Stimulated activated CD8-positive, alpha-beta memory T cell treated with anti-CD3 and anti-CD28 coated beads, Interleukin-4, amount 100 ng/mL, for 4 hours (primary cell): ENCODE data around the gene TFE3.
A peak's percentile ranks its signal among the peaks of the same experiment; 100 is the strongest.
"Not testable (repeated sequence)": the region's sequence is repeated elsewhere in the genome, so short reads cannot be mapped to it uniquely, and the experiment has no call there.

ENCODE experiments used
- DNase-seq, 2 donors: peaks; one replicate each; pipeline ENCODE4 v3.0.0-alpha.2; 2020; ENCODE audit warnings: low read depth in 2 of 2, low spot score in 1 of 2

TFE3 gene

GRCh38 chrX:49001521-49002090 is 41.6 kb downstream of the TFE3 start:
- DNase-seq, result peak in 1 of 2 donors; percentile 32

- no peak for DNase-seq
Observed at GRCh38 chrX:49000636-49001035, 42.5 kb downstream of the TFE3 start.

GRCh38 chrX:48999030-48999429 is 44.1 kb downstream of the TFE3 start:
- no peak for DNase-seq

- no peak for DNase-seq
Observed at GRCh38 chrX:48998391-48998790, 44.8 kb downstream of the TFE3 start.

GRCh38 chrX:48997865-48998264 is 45.3 kb downstream of the TFE3 start:
- DNase-seq, result no peak

- DNase-seq, result no peak
Observed at GRCh38 chrX:48997455-48997854, 45.7 kb downstream of the TFE3 start.

GRCh38 chrX:48996969-48997368 is 46.2 kb downstream of the TFE3 start:
- DNase-seq, result no peak

- no peak for DNase-seq
Observed at GRCh38 chrX:48992341-48992740, 50.8 kb downstream of the TFE3 start.

GRCh38 chrX:48989483-48989882 is 53.7 kb downstream of the TFE3 start:
- DNase-seq, result no peak

GRCh38 chrX:48983896-48984295 is 59.3 kb downstream of the TFE3 start:
- DNase-seq, result no peak

- DNase-seq, result no peak
Observed at GRCh38 chrX:48983081-48983480, 60.1 kb downstream of the TFE3 start.

GRCh38 chrX:48981178-48981577 is 62.0 kb downstream of the TFE3 start:
- DNase-seq, result no peak

- DNase-seq, result not testable (repeated sequence)
Observed at GRCh38 chrX:48980341-48980740, 62.8 kb downstream of the TFE3 start.
